ENCODE data around the gene LBP.

DNA sequence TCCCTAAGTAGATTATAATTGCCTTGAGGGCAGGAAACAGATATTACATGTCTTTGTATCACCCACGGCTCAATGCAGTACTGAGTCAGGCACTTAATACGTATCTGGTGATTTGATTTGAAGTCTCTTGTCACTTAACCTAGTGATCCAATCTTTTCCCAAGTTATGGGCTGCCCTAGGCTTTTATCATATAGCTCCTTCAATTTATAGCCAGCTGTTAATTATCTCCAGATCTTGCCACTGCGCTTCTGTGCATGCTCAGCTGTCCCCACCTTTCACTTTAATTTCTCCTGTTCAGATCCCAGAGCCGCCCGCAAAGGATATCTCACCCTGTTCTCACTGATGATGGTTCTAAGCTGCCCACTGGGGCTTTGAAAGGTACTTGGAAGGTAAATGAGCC lies 47.0 kb downstream of the LBP start:
- TF ChIP-seq POLR2A (IDR thresholded peaks at IDR 0.05; ENCODE audit: low read depth, low read length) (no peak), TAF1 (IDR thresholded peaks at IDR 0.05; ENCODE audit: low read depth, low read length) (no peak), POLR2AphosphoS5 (IDR thresholded peaks at IDR 0.05; ENCODE audit: low read depth, low read length) (no peak)

Measured in GM12891 (cell line).